HepG2 (cell line): ENCODE measurements around the gene RAD51D. TPM values are rescaled to one million over a fixed set of nuclear protein-coding genes. Genes with fewer than 3 reads are reported as not detected.

ENCODE experiments used
- ATAC-seq: fragments of 200-7000 bp; cut with Tn5 transposase; 3 replicates; pipeline ENCODE4 v1.9.1; 2020; ENCODE audit warnings: mild to moderate bottlenecking, moderate library complexity
- BruUV-seq: library from RNA; stranded (reverse); fragments of 400-500 nt; replicated peaks from 2 replicates; lab custom pipeline; 2021; lab: Mats Ljungman, UMichigan
- CTCF ChIA-PET: fragments of 300-600 bp; formaldehyde crosslinking; extraction: SDS; loops from one replicate; lab custom pipeline; 2021; ENCODE audit warnings: low total read pairs, inconsistent platforms, low intra/inter-chr PET ratio; lab: Yijun Ruan, JAX
- POLR2A ChIA-PET: fragments of 350-600 bp; sonication (Branson Sonifier 250); formaldehyde crosslinking; loops from one replicate; lab custom pipeline; 2020; ENCODE audit warnings: antibody characterized with exemption, inconsistent platforms; lab: Yijun Ruan, JAX
- DNase-seq: peaks from one replicate; pipeline ENCODE4 v3.0.0-alpha.2; 2015; ENCODE audit warnings: low spot score
- FAIRE-seq: peaks from 3 replicates; lab custom pipeline; 2011; peaks lifted over from hg19 to GRCh38; lab: Jason Lieb, UNC
- H2AFZ ChIP-seq: one replicate; pipeline ENCODE4 v1.6.1; 2011; ENCODE audit warnings: low read length, inconsistent platforms
- H3K27ac ChIP-seq: fragments of 300-600 bp; 3 replicates; pipeline ENCODE4 v1.8.0; 2011; ENCODE audit warnings: mixed run types, mild to moderate bottlenecking, mixed read lengths, low read length, inconsistent platforms; ENCODE audit not compliant: insufficient read depth; ENCODE audit errors: extremely low read length
- H3K27me3 ChIP-seq, 2 experiments: fragments of 200-600 bp in 1 of 2; 2 replicates in 1 of 2; 3 replicates in 1 of 2; pipeline versions ENCODE4 v1.6.0 to v1.8.0; 2011; ENCODE audit warnings: low read length in 2 of 2, mild to moderate bottlenecking in 2 of 2, moderate library complexity in 2 of 2, inconsistent platforms in 1 of 2; ENCODE audit not compliant: insufficient read depth in 2 of 2, control insufficient read depth in 1 of 2
- H3K36me3 ChIP-seq, 2 experiments: fragments of 200-600 bp in 1 of 2; replicated peaks in 1 of 2; 2 replicates in 1 of 2; 3 replicates in 1 of 2; pipeline versions ENCODE4 v1.5.1 to v1.8.0; 2011; ENCODE audit warnings: low read length in 2 of 2, inconsistent platforms in 1 of 2; ENCODE audit not compliant: insufficient read depth in 2 of 2, control insufficient read depth in 1 of 2
- H3K4me1 ChIP-seq: 2 replicates; pipeline ENCODE4 v1.5.1; 2012; ENCODE audit warnings: low read length, inconsistent platforms; ENCODE audit not compliant: insufficient read depth
- H3K4me2 ChIP-seq: 2 replicates; pipeline ENCODE4 v1.6.0; 2011; ENCODE audit warnings: low read depth, low read length, inconsistent platforms
- H3K4me3 ChIP-seq, 3 experiments: fragments of 200-600 bp in 1 of 3; sonication (generic), shearing (Covaris generic) in 1 of 3; replicated peaks in 1 of 3; 2 replicates each; pipeline ENCODE4 v1.5.1; 2011 to 2016; ENCODE audit warnings: low read length in 3 of 3, inconsistent platforms in 2 of 3, low read depth in 2 of 3, mild to moderate bottlenecking in 2 of 3, control low read depth in 1 of 3, mixed read lengths in 1 of 3; ENCODE audit not compliant: insufficient read depth in 1 of 3
- H3K79me2 ChIP-seq: one replicate; pipeline ENCODE4 v1.6.1; 2011; ENCODE audit warnings: low read length, inconsistent platforms; ENCODE audit not compliant: insufficient read depth
- H3K9ac ChIP-seq: 2 replicates; pipeline ENCODE4 v1.6.0; 2011; ENCODE audit warnings: mild to moderate bottlenecking, low read depth, low read length, inconsistent platforms; ENCODE audit not compliant: insufficient read depth
- H3K9me3 ChIP-seq: 2 replicates; pipeline ENCODE4 v1.5.1; 2012; ENCODE audit warnings: mild to moderate bottlenecking, low read length
- H4K20me1 ChIP-seq: 2 replicates; pipeline ENCODE4 v1.6.0; 2011; ENCODE audit warnings: inconsistent platforms, mild to moderate bottlenecking, low read length, moderate library complexity; ENCODE audit not compliant: insufficient read depth
- SAP130 ChIP-seq: IDR thresholded peaks from 2 replicates; pipeline ENCODE4 v1.6.1; 2016; ENCODE audit warnings: low read depth
- U2AF1 ChIP-seq: fragments of 200-400 bp; formaldehyde crosslinking; optimal IDR thresholded peaks from 2 replicates; pipeline ENCODE3; 2017; ENCODE audit warnings: mild to moderate bottlenecking, low read depth, low read length
- ZNF318 ChIP-seq: sonication (generic); formaldehyde crosslinking; IDR thresholded peaks from 2 replicates; pipeline ENCODE4 v1.4.0; 2020; ENCODE audit warnings: mild to moderate bottlenecking, missing genetic modification reagents
- WGBS: methylation state at CpG from one replicate; pipeline ENCODE4 v1.1.6; 2017; ENCODE audit warnings: low lambda C conversion rate; 5-methylcytosine and 5-hydroxymethylcytosine counted together
- in situ Hi-C: cut with HindIII; loops from 2 replicates; pipeline ENCODE4 v1.10.0; 2017; ENCODE audit warnings: low pct_unique_long_range_greater_than_20kb; ENCODE audit not compliant: extremely low pct_ligation_motif_present
- intact Hi-C: fragments of 100-400 bp; cut with micrococcal nuclease; formaldehyde crosslinking; loops from one replicate; pipeline ENCODE4 v1.10.0; 2022; ENCODE audit not compliant: unreplicated experiment
- polyA plus RNA-seq, 8 experiments: library from polyadenylated mRNA; depleted of rRNA in 3 of 8; stranded (reverse) in 7 of 8; unstranded in 1 of 8; fragments of >200 nt; fragmentation: Illumina TruSeq in 4 of 8; extraction: Trizol in 4 of 8; gene quantifications; 2 replicates each; pipeline versions ENCODE4 v1.2.1 to v1.2.3, GENCODE V29; 2011 to 2016; ENCODE audit warnings: low read depth in 4 of 8, missing spikeins in 1 of 8, mixed read lengths in 1 of 8; ENCODE audit not compliant: insufficient read depth in 1 of 8
- total RNA-seq, 5 experiments: library from RNA; depleted of rRNA; stranded (reverse); fragments of >200 nt; fragmentation: Illumina TruSeq; extraction: Trizol; gene quantifications; 2 replicates each; pipeline ENCODE4 v1.2.3, GENCODE V29; 2016; ENCODE audit warnings: low read depth in 1 of 5

RAD51D gene
- total and polyA plus RNA-seq, 2 of the 13 experiments (the other 11 are each of a cell fraction or from before 2014, with no cell fraction given): 6.7 to 13.1 TPM

GRCh38 chr17:35083071-35083470, 36.6 kb downstream of the RAD51D start:
- no peaks in the 10 kb centered on the region for H4K20me1 ChIP-seq
- H3K27me3 ChIP-seq: no peaks in the 10 kb centered on the region
- no peaks in the 10 kb centered on the region; a peak in 1 of 5 replicates for H3K36me3 ChIP-seq
- H3K79me2 ChIP-seq: peaks cover 95% of the 10 kb centered on the region
- BruUV-seq: no TSS peak
- DNase-seq: no peak
- H3K4me2 ChIP-seq: no peak overlapping the region
- H3K4me1 ChIP-seq: peaks cover 85% of the 10 kb centered on the region
- no peaks in the 10 kb centered on the region for H3K9me3 ChIP-seq
- in situ Hi-C loops: no loop called here
- CTCF ChIA-PET: no interaction called here
- no peak overlapping the region for H3K9ac ChIP-seq
- H3K27ac ChIP-seq: no peak overlapping the region
- no peak overlapping the region for H3K4me3 ChIP-seq
- no peak overlapping the region for H2AFZ ChIP-seq
- TF ChIP-seq U2AF1: no peak
- TF ChIP-seq, all 625 proteins: peak for 0
- WGBS: 96% methylated on average over 2 of the region's 2 CpGs
- FAIRE-seq: no peak
- POLR2A ChIA-PET: no interaction called here
- ATAC-seq: no peak
- intact Hi-C loops: no loop called here

GRCh38 chr17:35082073-35082657, 37.5 kb downstream of the RAD51D start:
- no peaks in the 10 kb centered on the region; a peak in 1 of 5 replicates for H3K36me3 ChIP-seq
- WGBS: 86% methylated on average over 3 of the region's 3 CpGs
- H3K4me2 ChIP-seq: no peak overlapping the region
- no peak overlapping the region for H3K27ac ChIP-seq
- CTCF ChIA-PET: no interaction called here
- H2AFZ ChIP-seq: no peak overlapping the region
- DNase-seq (peak; percentile 9), FAIRE-seq (no peak), ATAC-seq (no peak)
- peaks cover 95% of the 10 kb centered on the region for H3K79me2 ChIP-seq
- in situ Hi-C loops: no loop called here
- no peak overlapping the region for H3K9ac ChIP-seq
- POLR2A ChIA-PET: interaction anchor here (1.1 kb wide), 1 partner anchor 18 kb away, joined by 3 read pairs; the partner anchor contains the start of gene RFFL
- H4K20me1 ChIP-seq: no peaks in the 10 kb centered on the region
- intact Hi-C loops: no loop called here
- TF ChIP-seq SAP130 (0 out of 2 replicates have a peak, but pooled peaks have one; percentile 14), ZNF318 (CRISPR knock-in tag) (no peak)
- peaks cover 93% of the 10 kb centered on the region for H3K4me1 ChIP-seq
- H3K27me3 ChIP-seq: no peaks in the 10 kb centered on the region
- BruUV-seq: no TSS peak
- H3K9me3 ChIP-seq: no peaks in the 10 kb centered on the region
- no peak overlapping the region for H3K4me3 ChIP-seq
